VCaP (cell line): Measurements from ENCODE around the gene HSPA12A.

Experiments used
- H3K27ac ChIP-seq: fragments of 450-650 bp; 2 replicates; pipeline ENCODE4 v1.5.1; 2017
- TF ChIP-seq, protein P1 (sequence below): fragments of 450-650 bp; conservative IDR thresholded peaks from 2 replicates; pipeline ENCODE4 v1.5.1; 2017; ENCODE audit warnings: mild to moderate bottlenecking, moderate library complexity

Gene HSPA12A

DNA sequence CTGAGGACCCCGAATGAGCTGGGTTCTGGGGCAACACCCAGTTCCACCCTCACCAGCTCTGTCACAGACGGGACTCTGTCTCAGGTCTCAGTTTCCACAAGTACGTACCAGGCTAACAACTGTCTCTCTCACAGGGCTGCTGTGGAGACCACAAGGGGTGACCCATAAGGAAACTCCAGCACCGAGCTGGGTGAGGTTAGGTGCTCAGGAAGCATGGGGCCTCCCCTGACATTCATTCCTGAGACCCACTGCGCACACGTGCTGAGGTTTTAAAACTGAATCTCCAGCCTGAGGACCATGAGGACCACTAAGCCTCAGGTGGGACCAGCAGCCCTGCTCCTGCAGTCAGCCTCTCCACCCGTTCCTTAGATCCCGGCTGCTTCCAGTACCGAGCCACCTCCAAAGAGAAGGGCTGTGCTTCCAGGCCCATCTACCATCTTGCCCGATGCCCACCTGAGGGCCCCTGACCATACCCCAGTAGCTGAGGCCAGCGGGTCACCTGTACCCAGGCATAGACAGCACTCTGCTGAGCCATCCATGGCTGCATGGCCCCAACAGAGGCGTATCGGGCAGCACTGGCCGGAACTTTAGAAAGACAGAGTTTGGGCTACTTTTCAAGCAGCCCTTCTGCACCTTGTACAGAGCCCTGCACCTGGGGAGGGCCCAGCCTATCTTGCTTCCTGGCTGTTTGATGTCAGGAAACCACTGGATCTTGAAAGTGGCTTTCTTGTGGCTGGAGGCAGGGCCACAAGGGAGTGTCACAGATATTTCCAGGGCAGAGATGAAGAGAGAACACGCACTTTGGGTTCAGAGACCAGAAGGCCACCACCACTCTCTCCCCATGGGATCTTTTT, 18.7 kb downstream of the HSPA12A start:
- TF ChIP-seq, protein P1, sequence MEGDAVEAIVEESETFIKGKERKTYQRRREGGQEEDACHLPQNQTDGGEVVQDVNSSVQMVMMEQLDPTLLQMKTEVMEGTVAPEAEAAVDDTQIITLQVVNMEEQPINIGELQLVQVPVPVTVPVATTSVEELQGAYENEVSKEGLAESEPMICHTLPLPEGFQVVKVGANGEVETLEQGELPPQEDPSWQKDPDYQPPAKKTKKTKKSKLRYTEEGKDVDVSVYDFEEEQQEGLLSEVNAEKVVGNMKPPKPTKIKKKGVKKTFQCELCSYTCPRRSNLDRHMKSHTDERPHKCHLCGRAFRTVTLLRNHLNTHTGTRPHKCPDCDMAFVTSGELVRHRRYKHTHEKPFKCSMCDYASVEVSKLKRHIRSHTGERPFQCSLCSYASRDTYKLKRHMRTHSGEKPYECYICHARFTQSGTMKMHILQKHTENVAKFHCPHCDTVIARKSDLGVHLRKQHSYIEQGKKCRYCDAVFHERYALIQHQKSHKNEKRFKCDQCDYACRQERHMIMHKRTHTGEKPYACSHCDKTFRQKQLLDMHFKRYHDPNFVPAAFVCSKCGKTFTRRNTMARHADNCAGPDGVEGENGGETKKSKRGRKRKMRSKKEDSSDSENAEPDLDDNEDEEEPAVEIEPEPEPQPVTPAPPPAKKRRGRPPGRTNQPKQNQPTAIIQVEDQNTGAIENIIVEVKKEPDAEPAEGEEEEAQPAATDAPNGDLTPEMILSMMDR = no peak
- H3K27ac ChIP-seq = no peak overlapping the region

DNA sequence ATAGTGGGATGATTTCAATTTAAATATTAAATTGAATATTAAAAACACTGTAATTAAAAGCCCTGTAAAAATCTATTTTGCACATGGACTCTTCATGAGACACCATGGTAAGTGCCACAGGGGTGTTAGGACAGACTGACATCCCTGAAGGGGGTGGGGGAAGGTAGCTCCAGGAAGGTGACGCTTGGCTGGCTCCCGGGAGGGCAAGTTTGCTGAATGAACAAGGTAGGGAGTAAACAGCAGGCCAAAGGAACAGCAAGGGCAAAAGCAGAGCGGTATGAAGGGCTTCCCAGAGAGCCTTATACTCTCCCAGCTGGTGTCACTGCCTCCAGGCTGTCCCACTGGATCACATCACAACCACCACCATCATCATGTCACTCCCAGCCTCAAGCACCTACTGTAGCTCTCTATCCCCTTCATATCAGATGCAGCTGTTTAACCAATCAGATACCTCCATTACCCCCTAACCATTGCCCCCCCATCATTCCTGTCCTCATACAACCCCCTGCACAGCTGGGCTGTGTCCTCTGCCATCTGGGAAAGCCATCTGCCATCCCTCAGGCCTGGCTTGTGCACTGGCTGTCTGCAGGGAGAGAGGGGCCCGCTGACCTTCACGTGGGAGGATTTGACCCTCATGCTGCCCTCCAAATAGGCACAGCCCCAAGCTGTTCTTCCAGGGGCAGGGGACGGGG, 19.5 kb downstream of the HSPA12A start:
- no peak overlapping the region for H3K27ac ChIP-seq
- TF ChIP-seq, protein P1 = no peak

DNA sequence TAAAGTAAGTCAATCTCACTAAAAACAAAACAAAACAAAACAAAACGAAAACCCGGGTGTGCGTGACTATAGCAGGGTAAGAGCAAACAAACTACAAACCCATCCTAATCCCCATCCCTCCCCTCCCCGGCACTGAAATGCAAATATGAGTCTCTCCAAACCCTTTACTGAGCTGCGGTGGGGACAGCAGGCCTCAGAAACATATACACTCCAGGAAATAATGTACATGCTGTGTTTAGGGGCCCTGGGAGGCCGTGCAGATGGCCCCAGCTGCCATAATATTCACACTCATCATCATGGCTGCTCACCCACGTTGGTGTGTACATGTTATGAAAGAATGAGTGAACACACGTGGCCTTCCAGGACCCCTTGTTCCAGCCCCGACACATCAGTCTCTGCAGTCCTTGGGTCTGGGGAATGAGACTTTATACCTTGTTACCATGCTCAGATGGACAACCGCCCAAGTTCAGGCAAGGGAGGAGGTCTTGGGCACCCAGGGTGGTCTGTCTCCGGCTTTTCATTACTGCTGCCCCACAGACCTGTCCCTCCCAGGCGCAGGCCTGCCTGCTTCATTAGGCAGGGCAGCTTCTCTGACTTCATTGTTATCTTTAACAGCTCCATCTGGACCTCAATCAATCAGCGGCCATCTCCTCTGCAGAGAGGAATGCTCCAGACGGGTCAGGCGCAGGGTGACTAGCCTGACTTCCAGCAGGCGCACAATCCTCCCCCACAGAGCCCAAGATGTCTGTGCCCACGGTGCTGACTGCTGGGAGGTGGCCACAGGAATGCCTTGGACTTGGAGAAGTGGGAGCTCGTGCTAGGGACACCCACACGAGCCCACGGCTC, 20.6 kb downstream of the HSPA12A start:
- no peak overlapping the region for H3K27ac ChIP-seq
- TF ChIP-seq, protein P1 = no peak

DNA sequence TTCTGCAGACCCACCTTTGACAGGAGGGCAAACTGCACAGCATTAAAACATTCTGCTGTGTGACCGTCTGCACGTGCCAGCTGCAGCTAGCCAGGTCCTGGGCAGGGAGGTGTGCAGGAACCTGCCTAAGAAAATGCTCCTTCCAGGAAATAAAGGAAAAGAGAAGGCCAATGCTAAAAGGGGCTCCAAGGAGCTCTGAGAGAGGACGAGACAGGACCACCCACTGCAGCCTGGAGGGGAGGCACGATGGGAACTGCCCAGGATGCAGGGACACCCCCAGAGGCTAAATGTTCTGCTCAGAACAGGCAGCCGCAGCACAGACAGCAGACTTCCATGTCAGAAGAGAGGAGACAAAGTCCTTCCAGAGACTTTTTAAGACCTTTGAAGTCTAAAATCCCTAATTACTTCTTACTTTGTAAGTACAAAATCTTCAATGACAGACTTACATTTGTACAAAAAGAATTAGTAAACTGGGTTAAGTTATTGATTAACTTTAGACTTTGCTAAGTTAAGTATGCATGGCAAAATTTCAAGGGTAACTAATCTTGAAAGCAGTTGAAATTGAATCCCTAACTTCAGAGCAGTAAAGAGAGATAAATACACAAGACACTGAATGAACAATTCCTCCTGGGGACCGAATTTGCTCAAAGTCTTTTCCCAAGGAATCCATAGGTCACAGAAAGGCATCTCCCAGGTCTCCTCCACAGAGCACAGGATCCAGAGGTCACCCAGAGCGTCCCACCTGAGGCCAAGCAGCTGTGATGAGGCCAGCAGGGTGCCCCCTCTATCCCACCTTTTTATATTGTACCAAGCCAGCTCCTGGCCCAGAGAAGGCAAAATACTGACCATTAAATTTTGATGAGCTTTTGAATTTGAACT, 21.5 kb downstream of the HSPA12A start:
- TF ChIP-seq, protein P1 = no peak
- no peak overlapping the region for H3K27ac ChIP-seq

DNA sequence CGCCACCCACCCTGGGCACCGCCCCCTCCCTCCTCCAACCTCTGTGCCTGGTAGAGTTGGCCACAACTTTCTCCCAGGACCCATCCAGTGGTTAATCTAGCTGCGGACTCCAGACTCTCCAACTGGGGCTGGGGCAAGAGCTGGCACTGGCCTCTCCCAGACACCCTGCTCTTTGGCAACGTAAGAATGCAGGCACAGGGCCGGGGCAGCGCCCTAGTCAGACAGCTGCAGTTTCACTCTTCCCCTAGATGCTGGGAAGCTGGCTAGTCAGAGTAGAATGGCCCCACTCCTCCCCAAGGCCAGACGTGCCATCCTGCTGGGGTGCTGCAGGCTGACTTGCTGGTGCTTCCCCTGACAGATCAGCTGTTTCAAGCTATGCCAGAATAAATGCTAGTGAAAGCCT, 22.1 kb downstream of the HSPA12A start:
- H3K27ac ChIP-seq = no peak overlapping the region
- TF ChIP-seq, protein P1 = no peak

DNA sequence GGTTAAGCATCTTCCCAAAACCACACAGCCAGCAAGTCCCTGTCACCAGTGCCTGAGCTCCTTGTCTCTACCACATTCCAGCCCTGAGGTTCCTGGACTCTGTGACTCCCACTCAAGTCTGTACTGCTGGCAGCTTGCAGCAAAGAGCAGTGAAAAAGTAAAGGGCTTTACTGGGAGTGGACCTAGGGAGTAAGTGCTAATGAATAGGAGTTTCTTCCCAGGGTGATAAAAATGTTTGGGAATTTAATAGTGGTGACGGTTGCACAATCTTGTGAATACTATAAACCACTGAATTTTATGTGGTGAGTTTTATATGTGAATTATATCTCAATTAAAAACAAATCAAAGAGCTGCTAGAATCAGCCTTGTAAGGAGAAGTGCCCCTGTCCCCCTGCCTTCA, 22.6 kb downstream of the HSPA12A start:
- TF ChIP-seq, protein P1 = no peak
- H3K27ac ChIP-seq = no peak overlapping the region
